ENCODE results near the gene TMEM242.

TMEM242 gene

GRCh38 chr6:157270916-157271315 is 52.4 kb downstream of the TMEM242 start:
- Mint-ChIP-seq H3K36me3 (ENCODE audit: low read depth) (peaks cover 6% of the 10 kb centered on the region), H3K9me3 (peaks cover 10% of the 10 kb centered on the region), H3K4me3 (no peak overlapping the region), H3K27me3 (ENCODE audit: low read depth, poor library complexity) (peaks cover 30% of the 10 kb centered on the region), H3K27ac (no peak overlapping the region), H3K4me1 (peaks cover 44% of the 10 kb centered on the region)
- DNase-seq: no peak
- TF ChIP-seq CTCF (IDR thresholded peaks at IDR 0.05): no peak

GRCh38 chr6:157270308-157270707 is 53.0 kb downstream of the TMEM242 start:
- Mint-ChIP-seq H3K9me3 (peaks cover 10% of the 10 kb centered on the region), H3K4me3 (no peak overlapping the region), H3K27ac (peak overlapping the region; percentile 96), H3K27me3 (ENCODE audit: low read depth, poor library complexity) (peaks cover 30% of the 10 kb centered on the region), H3K4me1 (peaks cover 44% of the 10 kb centered on the region), H3K36me3 (ENCODE audit: low read depth) (peaks cover 6% of the 10 kb centered on the region)
- no peak for TF ChIP-seq CTCF (IDR thresholded peaks at IDR 0.05)
- no peak for DNase-seq

- peak overlapping the region; percentile 96 for H3K27ac Mint-ChIP-seq
These were observed 54.0 kb downstream of the TMEM242 start for GRCh38 chr6:157269261-157269794.

GRCh38 chr6:157268835-157269234 is 54.5 kb downstream of the TMEM242 start:
- H3K27me3 Mint-ChIP-seq (ENCODE audit: low read depth, poor library complexity): peaks cover 27% of the 10 kb centered on the region
- no peak overlapping the region for H3K4me3 Mint-ChIP-seq
- no peak for TF ChIP-seq CTCF (IDR thresholded peaks at IDR 0.05)
- DNase-seq: no peak
- peaks cover 42% of the 10 kb centered on the region for H3K4me1 Mint-ChIP-seq
- H3K27ac Mint-ChIP-seq: peak overlapping the region; percentile 96
- H3K36me3 Mint-ChIP-seq (ENCODE audit: low read depth): peaks cover 6% of the 10 kb centered on the region
- peaks cover 10% of the 10 kb centered on the region for H3K9me3 Mint-ChIP-seq

More at GRCh38 chr6:157269261-157269794, 54.0 kb downstream of the TMEM242 start:
- Mint-ChIP-seq H3K4me3 (no peak overlapping the region), H3K4me1 (peaks cover 44% of the 10 kb centered on the region), H3K9me3 (peaks cover 10% of the 10 kb centered on the region), H3K36me3 (ENCODE audit: low read depth) (peaks cover 6% of the 10 kb centered on the region), H3K27me3 (ENCODE audit: low read depth, poor library complexity) (peaks cover 30% of the 10 kb centered on the region)
- no peak for TF ChIP-seq CTCF (IDR thresholded peaks at IDR 0.05)
- no peak for DNase-seq

GRCh38 chr6:157268396-157268795 is 54.9 kb downstream of the TMEM242 start:
- Mint-ChIP-seq H3K4me1 (peaks cover 38% of the 10 kb centered on the region), H3K9me3 (peaks cover 10% of the 10 kb centered on the region), H3K27me3 (ENCODE audit: low read depth, poor library complexity) (peaks cover 24% of the 10 kb centered on the region), H3K36me3 (ENCODE audit: low read depth) (peaks cover 6% of the 10 kb centered on the region), H3K4me3 (no peak overlapping the region), H3K27ac (peak overlapping the region; percentile 96)
- DNase-seq: no peak
- no peak for TF ChIP-seq CTCF (IDR thresholded peaks at IDR 0.05)

- Mint-ChIP-seq H3K36me3 (ENCODE audit: low read depth) (peaks cover 6% of the 10 kb centered on the region), H3K4me1 (peaks cover 30% of the 10 kb centered on the region), H3K4me3 (no peak overlapping the region), H3K27ac (no peak overlapping the region), H3K9me3 (peaks cover 10% of the 10 kb centered on the region), H3K27me3 (ENCODE audit: low read depth, poor library complexity) (peaks cover 17% of the 10 kb centered on the region)
- TF ChIP-seq CTCF (IDR thresholded peaks at IDR 0.05): no peak
- DNase-seq: no peak
These were observed 55.7 kb downstream of the TMEM242 start for GRCh38 chr6:157267654-157268053.
